Testis (tissue), 2 donors: ENCODE results near the gene MSRB3.

Experiments
- POLR2A ChIP-seq: fragments of 450-650 bp; IDR thresholded peaks from one replicate; pipeline ENCODE4 v1.6.1; 2017; ENCODE audit warnings: antibody characterized with exemption, mild to moderate bottlenecking, moderate library complexity
- TF ChIP-seq, protein P1 (sequence below), 3 experiments: fragments of 450-650 bp in 2 of 3; fragments of 200-600 bp in 1 of 3; sonication (generic) in 1 of 3; IDR thresholded peaks; one replicate each; pipeline ENCODE4 v1.5.1; 2016 to 2019; ENCODE audit warnings: antibody characterized with exemption in 3 of 3, mild to moderate bottlenecking in 2 of 3, moderate library complexity in 1 of 3

DNA sequence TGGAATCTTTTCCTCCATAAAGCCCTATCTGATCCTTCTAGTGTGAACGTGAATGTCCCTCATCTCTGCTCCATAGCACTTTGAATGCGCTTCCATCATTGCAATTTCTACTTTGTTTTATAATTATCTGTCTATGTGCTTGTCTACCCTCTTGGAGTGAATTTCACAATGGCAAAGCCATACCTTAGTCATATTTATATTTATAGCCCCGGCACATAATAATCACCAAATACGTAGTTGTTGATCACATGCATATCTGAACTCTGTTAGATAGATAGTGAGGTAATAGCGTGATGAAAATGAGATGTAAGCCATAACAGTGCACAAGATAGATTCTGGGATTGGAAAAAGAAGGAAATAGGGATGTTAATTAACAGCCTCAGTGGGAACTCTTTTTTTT is 55.2 kb downstream of the MSRB3 start:
- TF ChIP-seq, protein P1, sequence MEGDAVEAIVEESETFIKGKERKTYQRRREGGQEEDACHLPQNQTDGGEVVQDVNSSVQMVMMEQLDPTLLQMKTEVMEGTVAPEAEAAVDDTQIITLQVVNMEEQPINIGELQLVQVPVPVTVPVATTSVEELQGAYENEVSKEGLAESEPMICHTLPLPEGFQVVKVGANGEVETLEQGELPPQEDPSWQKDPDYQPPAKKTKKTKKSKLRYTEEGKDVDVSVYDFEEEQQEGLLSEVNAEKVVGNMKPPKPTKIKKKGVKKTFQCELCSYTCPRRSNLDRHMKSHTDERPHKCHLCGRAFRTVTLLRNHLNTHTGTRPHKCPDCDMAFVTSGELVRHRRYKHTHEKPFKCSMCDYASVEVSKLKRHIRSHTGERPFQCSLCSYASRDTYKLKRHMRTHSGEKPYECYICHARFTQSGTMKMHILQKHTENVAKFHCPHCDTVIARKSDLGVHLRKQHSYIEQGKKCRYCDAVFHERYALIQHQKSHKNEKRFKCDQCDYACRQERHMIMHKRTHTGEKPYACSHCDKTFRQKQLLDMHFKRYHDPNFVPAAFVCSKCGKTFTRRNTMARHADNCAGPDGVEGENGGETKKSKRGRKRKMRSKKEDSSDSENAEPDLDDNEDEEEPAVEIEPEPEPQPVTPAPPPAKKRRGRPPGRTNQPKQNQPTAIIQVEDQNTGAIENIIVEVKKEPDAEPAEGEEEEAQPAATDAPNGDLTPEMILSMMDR (IDR thresholded peaks at IDR 0.05) = no peak
- no peak for TF ChIP-seq POLR2A
